GOT3 (cell line): ENCODE results near the gene IL17RA.
"Not testable (repeated sequence)": the region's sequence is repeated elsewhere in the genome, so short reads cannot be mapped to it uniquely, and the experiment has no call there.

Experiments used
- DNase-seq: peaks from one replicate; lab custom pipeline; 2025; ENCODE audit warnings: mixed read lengths; lab: John Stamatoyannopoulos, UW

IL17RA gene

GRCh38 chr22:17084554-17085276 lies at the start of gene IL17RA:
Gene IL17RA (plus strand): TSS chr22:17085000. CDS start chr22:17085092, 92 bp downstream.
- peak; percentile 50 for DNase-seq

- DNase-seq: no peak
Observed at GRCh38 chr22:17035246-17035645, 49.6 kb upstream of the IL17RA start.

GRCh38 chr22:17035976-17036841 lies 48.6 kb upstream of the IL17RA start:
- not testable (repeated sequence) for DNase-seq

GRCh38 chr22:17036842-17037711 lies 47.7 kb upstream of the IL17RA start:
- not testable (repeated sequence) for DNase-seq

- no peak for DNase-seq
Observed at GRCh38 chr22:17043521-17043920, 41.3 kb upstream of the IL17RA start.

- no peak for DNase-seq
Observed at GRCh38 chr22:17046566-17047348, 38.0 kb upstream of the IL17RA start.

- DNase-seq: no peak
Observed at GRCh38 chr22:17047656-17048055, 37.1 kb upstream of the IL17RA start.

GRCh38 chr22:17056058-17056457 lies 28.7 kb upstream of the IL17RA start:
- no peak for DNase-seq

GRCh38 chr22:17056807-17057206 lies 28.0 kb upstream of the IL17RA start:
- no peak for DNase-seq

GRCh38 chr22:17057959-17058814 lies 26.6 kb upstream of the IL17RA start:
- DNase-seq: peak; percentile 14

GRCh38 chr22:17060126-17060525 lies 24.7 kb upstream of the IL17RA start:
- no peak for DNase-seq

GRCh38 chr22:17063411-17064106 lies 21.2 kb upstream of the IL17RA start:
- no peak for DNase-seq

GRCh38 chr22:17064498-17065100 lies 20.2 kb upstream of the IL17RA start:
- no peak for DNase-seq

GRCh38 chr22:17065433-17065832 lies 19.4 kb upstream of the IL17RA start:
- DNase-seq: no peak

GRCh38 chr22:17072877-17073276 lies 11.9 kb upstream of the IL17RA start:
- no peak for DNase-seq

GRCh38 chr22:17074648-17075002 lies 10.2 kb upstream of the IL17RA start:
- no peak for DNase-seq

GRCh38 chr22:17077255-17077654 lies 7.5 kb upstream of the IL17RA start:
- no peak for DNase-seq

GRCh38 chr22:17079572-17079971 lies 5.2 kb upstream of the IL17RA start:
- DNase-seq: no peak

- no peak for DNase-seq
Observed at GRCh38 chr22:17083255-17083654, 1.5 kb upstream of the IL17RA start.
